AG09309 (cell line): Measurements from ENCODE around the gene VWA5B1.
A peak's percentile ranks its signal among the peaks of the same experiment; 100 is the strongest.

Experiments used
- DNase-seq: peaks from one replicate; pipeline ENCODE4 v3.0.0-alpha.2; 2010; ENCODE audit warnings: low read depth
- H3K4me3 ChIP-seq: 2 replicates; pipeline ENCODE4 v1.5.1; 2011; ENCODE audit warnings: mild to moderate bottlenecking, low read depth, low read length, moderate library complexity; ENCODE audit not compliant: control insufficient read depth
- TF ChIP-seq, protein P1 (sequence below): IDR thresholded peaks from 2 replicates; pipeline ENCODE4 v1.5.1; 2011; ENCODE audit warnings: mild to moderate bottlenecking, low read depth, low read length, inconsistent platforms; ENCODE audit not compliant: insufficient read depth, control insufficient read depth; ENCODE audit errors: missing control alignments

The VWA5B1 gene

DNA sequence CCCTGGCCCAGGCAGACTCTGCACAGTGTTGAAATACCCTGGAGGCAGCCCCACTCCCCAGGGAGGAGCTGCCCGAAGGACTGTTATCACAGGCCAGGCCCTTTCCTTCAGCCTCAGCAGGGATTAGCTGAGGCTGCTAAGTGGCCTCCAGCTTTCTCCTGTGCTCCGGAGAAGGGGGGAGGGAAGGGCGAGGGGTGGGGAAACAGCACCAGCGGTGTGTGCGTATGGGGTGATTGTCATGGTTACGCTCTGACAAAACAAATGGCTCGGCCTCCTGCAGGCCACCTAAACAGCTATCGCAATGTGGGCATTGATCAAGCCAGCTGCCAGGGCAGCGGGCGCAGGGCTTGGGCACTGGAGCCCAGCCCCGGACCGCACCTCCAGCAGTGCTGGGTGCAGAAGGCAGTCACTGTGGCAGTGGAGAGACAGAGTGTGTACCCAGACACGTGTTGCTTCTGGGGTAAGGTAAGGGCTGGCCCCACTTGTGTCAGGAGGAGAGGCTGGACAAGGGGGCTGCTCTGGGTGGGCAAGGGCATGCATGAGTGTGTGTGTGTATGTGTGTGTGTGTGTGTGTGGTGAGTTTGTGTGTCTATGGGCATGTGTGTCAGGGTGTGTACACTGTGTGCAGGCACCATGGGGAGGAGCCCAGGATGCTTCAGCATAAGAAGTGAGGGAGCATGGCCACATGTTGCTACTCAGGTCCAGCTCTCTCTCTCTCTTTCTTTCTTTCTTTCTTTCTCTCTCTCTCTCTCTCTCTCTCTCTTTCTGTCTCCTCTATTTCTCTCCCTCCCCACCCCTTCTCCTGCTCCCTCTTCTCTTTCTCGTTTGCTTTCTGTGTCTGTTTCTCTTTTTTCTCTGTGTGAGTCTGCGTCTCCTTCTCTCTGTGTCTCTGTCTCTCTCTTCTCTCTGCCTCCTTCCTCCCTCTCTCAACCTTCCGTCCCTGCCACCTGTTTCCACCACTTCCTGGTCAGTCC is at the start of gene VWA5B1:
Gene VWA5B1, plus strand, starts transcription at position 252 of the 974 bp plus-strand sequence. CDS start 19,727 bp downstream, outside the sequence.
- TF ChIP-seq, protein P1, sequence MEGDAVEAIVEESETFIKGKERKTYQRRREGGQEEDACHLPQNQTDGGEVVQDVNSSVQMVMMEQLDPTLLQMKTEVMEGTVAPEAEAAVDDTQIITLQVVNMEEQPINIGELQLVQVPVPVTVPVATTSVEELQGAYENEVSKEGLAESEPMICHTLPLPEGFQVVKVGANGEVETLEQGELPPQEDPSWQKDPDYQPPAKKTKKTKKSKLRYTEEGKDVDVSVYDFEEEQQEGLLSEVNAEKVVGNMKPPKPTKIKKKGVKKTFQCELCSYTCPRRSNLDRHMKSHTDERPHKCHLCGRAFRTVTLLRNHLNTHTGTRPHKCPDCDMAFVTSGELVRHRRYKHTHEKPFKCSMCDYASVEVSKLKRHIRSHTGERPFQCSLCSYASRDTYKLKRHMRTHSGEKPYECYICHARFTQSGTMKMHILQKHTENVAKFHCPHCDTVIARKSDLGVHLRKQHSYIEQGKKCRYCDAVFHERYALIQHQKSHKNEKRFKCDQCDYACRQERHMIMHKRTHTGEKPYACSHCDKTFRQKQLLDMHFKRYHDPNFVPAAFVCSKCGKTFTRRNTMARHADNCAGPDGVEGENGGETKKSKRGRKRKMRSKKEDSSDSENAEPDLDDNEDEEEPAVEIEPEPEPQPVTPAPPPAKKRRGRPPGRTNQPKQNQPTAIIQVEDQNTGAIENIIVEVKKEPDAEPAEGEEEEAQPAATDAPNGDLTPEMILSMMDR, result no peak
- H3K4me3 ChIP-seq, result no peak within 1 kb of the TSS
- no peak for DNase-seq

DNA sequence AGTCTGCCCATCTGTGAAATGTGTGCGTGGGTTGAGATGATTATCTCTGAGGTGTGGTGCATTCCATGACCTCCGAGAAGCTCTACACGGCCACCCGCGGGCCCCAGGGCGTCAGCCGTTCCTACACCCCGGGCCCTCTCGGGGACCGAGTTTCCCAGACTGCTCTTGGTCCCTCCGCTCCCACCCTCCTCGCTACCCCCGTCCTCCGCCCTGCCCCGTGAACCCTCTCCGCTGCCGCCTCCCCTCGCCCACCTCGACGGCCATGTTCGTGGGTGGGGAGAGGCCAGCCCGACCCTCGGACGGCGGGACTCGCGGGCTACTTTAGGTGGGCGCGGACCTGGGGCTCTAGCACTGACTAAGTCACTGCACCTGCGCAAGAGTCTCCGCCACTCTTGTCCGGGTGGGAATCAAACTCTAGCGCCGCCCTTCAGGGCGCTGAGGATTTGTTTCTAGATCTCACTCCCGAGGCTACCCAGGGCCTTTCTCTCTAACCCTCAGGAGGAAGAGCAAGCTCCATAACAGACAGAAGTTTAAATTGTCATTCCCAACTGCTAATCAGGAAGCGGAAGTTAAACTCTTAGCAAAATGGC is 47.7 kb upstream of the VWA5B1 start:
- DNase-seq, result no peak
- TF ChIP-seq, protein P1, result no peak
- H3K4me3 ChIP-seq, result no peak overlapping the region

- H3K4me3 ChIP-seq, result no peak overlapping the region
- no peak for DNase-seq
- TF ChIP-seq, protein P1, result no peak
Measured at GRCh38 chr1:20248971-20249612, 41.6 kb upstream of the VWA5B1 start.

DNA sequence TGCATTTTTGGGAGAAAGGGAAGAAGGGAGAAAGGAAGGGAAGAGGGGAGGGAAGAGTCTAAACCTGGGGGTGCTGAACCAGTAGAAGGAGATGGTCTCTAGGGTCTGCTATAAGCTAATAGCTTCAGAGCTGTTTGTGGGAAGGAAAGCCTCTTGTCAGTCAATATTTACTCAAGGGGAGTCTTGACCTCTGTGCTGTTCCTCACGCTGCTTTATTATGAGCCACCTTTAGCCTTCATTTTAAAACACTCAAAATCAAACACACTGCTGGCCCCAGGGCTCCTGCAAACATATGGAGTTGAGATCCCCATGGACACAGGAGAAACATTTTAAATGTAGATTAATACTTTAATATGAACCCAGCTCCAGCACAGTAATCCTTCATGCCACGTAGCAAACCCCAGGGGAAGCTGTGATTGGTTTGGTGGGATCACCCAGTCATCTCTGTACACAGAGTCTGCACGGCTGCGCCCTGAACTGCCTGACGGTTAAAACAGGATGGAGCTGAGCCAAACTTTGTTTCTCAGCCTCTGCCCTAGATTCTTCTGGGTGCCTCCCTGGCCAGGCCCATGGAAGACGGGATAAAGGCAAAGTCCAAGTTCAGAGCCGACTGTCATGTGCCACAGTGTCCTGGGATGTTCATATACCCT is 40.2 kb upstream of the VWA5B1 start:
- peak; percentile 11 for DNase-seq
- TF ChIP-seq, protein P1, result no peak
- H3K4me3 ChIP-seq, result no peak overlapping the region

- TF ChIP-seq, protein P1, result no peak
Measured at GRCh38 chr1:20252587-20252986, 38.1 kb upstream of the VWA5B1 start.

DNA sequence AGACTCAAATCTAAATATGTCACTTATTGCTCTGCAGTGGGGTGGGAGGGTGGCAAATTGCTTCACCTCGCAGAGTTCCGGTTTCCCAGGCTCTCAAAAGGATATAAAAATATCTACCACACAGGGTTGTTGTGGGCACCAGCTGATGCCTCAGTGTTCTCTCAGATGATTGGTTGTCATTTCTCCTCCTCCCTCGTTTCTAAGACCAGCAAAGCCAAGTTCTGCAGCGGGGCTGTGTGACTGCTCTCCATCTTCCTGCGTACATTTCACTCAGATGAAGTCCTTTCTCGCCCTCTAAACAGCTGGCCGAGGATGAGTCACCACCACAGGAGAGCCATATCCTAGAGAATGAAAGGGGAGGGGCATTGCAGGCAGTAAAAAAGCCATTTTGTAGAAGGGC is 35.0 kb upstream of the VWA5B1 start:
- peak; percentile 13 for DNase-seq
- TF ChIP-seq, protein P1, result no peak

More at GRCh38 chr1:20252587-20252986, 38.1 kb upstream of the VWA5B1 start:
- DNase-seq, result no peak
- no peak overlapping the region for H3K4me3 ChIP-seq

More for the DNA sequence above, 35.0 kb upstream of the VWA5B1 start:
- no peak overlapping the region for H3K4me3 ChIP-seq
